ENCODE data around the gene GPR32.

DNA sequence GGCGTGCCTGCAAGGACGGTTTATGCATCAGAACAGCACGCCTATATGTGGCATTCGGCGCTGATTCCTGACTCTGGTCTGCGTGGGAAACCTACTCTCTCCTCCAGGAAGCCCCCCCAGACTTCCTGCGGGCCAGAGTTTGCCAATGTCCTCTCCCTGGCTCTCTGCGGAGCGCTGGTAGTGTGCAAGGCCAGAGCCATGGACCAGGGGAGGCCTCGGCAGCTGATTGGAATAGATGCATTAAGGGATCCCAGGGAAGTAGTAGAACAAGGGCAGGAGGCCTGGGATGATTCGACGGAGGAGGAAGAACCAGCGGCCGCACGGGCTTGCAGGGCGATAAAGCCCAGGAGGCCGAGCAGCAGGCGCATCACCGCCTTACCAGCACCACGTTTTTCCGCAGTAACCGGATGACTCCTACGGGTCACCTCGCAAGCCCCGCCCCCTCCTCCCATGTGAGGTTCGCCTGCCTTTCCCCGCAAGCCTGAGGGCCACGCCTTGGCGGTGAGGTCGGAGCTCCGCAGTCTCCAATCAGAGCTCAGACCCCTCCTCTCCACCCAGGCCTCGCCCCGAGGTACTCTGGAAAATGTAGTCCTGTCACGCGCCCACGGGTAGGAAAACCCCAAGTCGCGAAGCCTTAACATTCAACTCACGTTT, 42.1 kb upstream of the GPR32 start:
- TF ChIP-seq, protein P1, sequence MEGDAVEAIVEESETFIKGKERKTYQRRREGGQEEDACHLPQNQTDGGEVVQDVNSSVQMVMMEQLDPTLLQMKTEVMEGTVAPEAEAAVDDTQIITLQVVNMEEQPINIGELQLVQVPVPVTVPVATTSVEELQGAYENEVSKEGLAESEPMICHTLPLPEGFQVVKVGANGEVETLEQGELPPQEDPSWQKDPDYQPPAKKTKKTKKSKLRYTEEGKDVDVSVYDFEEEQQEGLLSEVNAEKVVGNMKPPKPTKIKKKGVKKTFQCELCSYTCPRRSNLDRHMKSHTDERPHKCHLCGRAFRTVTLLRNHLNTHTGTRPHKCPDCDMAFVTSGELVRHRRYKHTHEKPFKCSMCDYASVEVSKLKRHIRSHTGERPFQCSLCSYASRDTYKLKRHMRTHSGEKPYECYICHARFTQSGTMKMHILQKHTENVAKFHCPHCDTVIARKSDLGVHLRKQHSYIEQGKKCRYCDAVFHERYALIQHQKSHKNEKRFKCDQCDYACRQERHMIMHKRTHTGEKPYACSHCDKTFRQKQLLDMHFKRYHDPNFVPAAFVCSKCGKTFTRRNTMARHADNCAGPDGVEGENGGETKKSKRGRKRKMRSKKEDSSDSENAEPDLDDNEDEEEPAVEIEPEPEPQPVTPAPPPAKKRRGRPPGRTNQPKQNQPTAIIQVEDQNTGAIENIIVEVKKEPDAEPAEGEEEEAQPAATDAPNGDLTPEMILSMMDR (IDR thresholded peaks at IDR 0.05 in 2 of 3, conservative IDR thresholded peaks at IDR 0.05 in 1 of 3; ENCODE audit: control insufficient read depth in 2 of 3, extremely low read depth in 1 of 3, insufficient read depth in 1 of 3, low read depth in 3 of 3, low read length in 3 of 3), result no peak
- TF ChIP-seq KDM1A (IDR thresholded peaks at IDR 0.05; ENCODE audit: borderline replicate concordance), result no peak
- TF ChIP-seq NRF1 (conservative IDR thresholded peaks at IDR 0.05; ENCODE audit: low read depth, low read length), result no peak

Measured in GM12878 (cell line).